IMR-90 (cell line): Measurements from ENCODE around the gene ZFP36L2. TPM values are rescaled to one million over a fixed set of nuclear protein-coding genes. Genes with fewer than 3 reads are reported as not detected.

Experiments used
- ATAC-seq: fragments of 200-7000 bp; cut with Tn5 transposase; 2 replicates; pipeline ENCODE4 v1.9.1; 2020; ENCODE audit warnings: low read depth, mild to moderate bottlenecking, moderate library complexity
- BruUV-seq: library from RNA; stranded (reverse); fragments of 400-500 nt; replicated peaks from 2 replicates; lab custom pipeline; 2021; lab: Mats Ljungman, UMichigan
- CTCF ChIA-PET: fragments of 300-600 bp; formaldehyde crosslinking; extraction: SDS; loops from one replicate; lab custom pipeline; 2021; ENCODE audit warnings: antibody characterized with exemption; lab: Yijun Ruan, JAX
- POLR2A ChIA-PET: fragments of 300-600 bp; sonication (Branson Sonifier 250); formaldehyde crosslinking; loops from one replicate; lab custom pipeline; 2022; ENCODE audit warnings: antibody characterized with exemption; ENCODE audit not compliant: unreplicated experiment; lab: Charles Lee
- DNase-seq: peaks from one replicate; pipeline ENCODE4 v3.0.0; 2013
- H2AFZ ChIP-seq: replicated peaks from 2 replicates; pipeline ENCODE3; 2013; ENCODE audit warnings: low read length, mild to moderate bottlenecking; ENCODE audit not compliant: poor library complexity
- H2AK5ac ChIP-seq: 2 replicates; pipeline ENCODE4 v1.6.1; 2013; ENCODE audit warnings: low read depth, low read length, inconsistent platforms
- H2AK9ac ChIP-seq: replicated peaks from 2 replicates; pipeline ENCODE3; 2013; ENCODE audit warnings: mild to moderate bottlenecking, low read depth, low read length, moderate library complexity; ENCODE audit not compliant: poor library complexity
- H2BK120ac ChIP-seq: 2 replicates; pipeline ENCODE4 v1.6.1; 2013; ENCODE audit warnings: low read depth, low read length, inconsistent platforms
- H2BK15ac ChIP-seq: 3 replicates; pipeline ENCODE4 v1.6.1; 2013; ENCODE audit warnings: low read depth, low read length, inconsistent platforms
- H2BK20ac ChIP-seq: 2 replicates; pipeline ENCODE4 v1.6.1; 2013; ENCODE audit warnings: low read depth, mild to moderate bottlenecking, inconsistent platforms, low read length, moderate library complexity
- H2BK5ac ChIP-seq: 2 replicates; pipeline ENCODE4 v1.6.1; 2013; ENCODE audit warnings: mild to moderate bottlenecking, low read depth, low read length, inconsistent platforms; ENCODE audit not compliant: poor library complexity, severe bottlenecking
- H3K14ac ChIP-seq: replicated peaks from 2 replicates; pipeline ENCODE4 v1.6.1; 2013; ENCODE audit warnings: low read depth, low read length, inconsistent platforms
- H3K18ac ChIP-seq: 2 replicates; pipeline ENCODE4 v1.6.1; 2013; ENCODE audit warnings: low read depth, low read length, control low read depth
- H3K23ac ChIP-seq: 2 replicates; pipeline ENCODE4 v1.6.1; 2013; ENCODE audit warnings: low read depth, low read length, inconsistent platforms
- H3K27ac ChIP-seq: 2 replicates; pipeline ENCODE4 v1.5.1; 2013; ENCODE audit warnings: mild to moderate bottlenecking, control low read depth, low read length; ENCODE audit not compliant: insufficient read depth
- H3K27me3 ChIP-seq: 2 replicates; pipeline ENCODE4 v1.6.1; 2013; ENCODE audit warnings: low read length; ENCODE audit not compliant: control insufficient read depth, insufficient read depth
- H3K36me3 ChIP-seq: 2 replicates; pipeline ENCODE4 v1.6.1; 2013; ENCODE audit warnings: low read length, mixed read lengths; ENCODE audit not compliant: control insufficient read depth, insufficient read depth
- H3K4ac ChIP-seq: 2 replicates; pipeline ENCODE4 v1.6.1; 2013; ENCODE audit warnings: low read depth, low read length, inconsistent platforms
- H3K4me1 ChIP-seq: 2 replicates; pipeline ENCODE4 v1.6.1; 2013; ENCODE audit warnings: low read length, mixed read lengths; ENCODE audit not compliant: control insufficient read depth, insufficient read depth
- H3K4me2 ChIP-seq: 2 replicates; pipeline ENCODE4 v1.6.1; 2013; ENCODE audit warnings: low read depth, mild to moderate bottlenecking, control low read depth, low read length, moderate library complexity
- H3K4me3 ChIP-seq: 2 replicates; pipeline ENCODE4 v1.5.1; 2013; ENCODE audit warnings: low read depth, mild to moderate bottlenecking, control low read depth, low read length, moderate library complexity; ENCODE audit not compliant: insufficient read depth
- H3K56ac ChIP-seq: 2 replicates; pipeline ENCODE4 v1.6.1; 2013; ENCODE audit warnings: low read length, inconsistent platforms; ENCODE audit not compliant: insufficient read depth; ENCODE audit errors: extremely low read depth
- H3K79me1 ChIP-seq, 2 experiments: 2 replicates each; pipeline ENCODE4 v1.6.1; 2013; ENCODE audit warnings: low read length in 2 of 2, inconsistent platforms in 1 of 2, low read depth in 1 of 2
- H3K9ac ChIP-seq: 2 replicates; pipeline ENCODE4 v1.6.1; 2013; ENCODE audit warnings: low read depth, low read length, control low read depth
- H3K9me1 ChIP-seq: 2 replicates; pipeline ENCODE4 v1.6.1; 2013; ENCODE audit warnings: low read length, inconsistent platforms; ENCODE audit not compliant: insufficient read depth
- H3K9me3 ChIP-seq: 2 replicates; pipeline ENCODE4 v1.6.1; 2013; ENCODE audit warnings: low read length; ENCODE audit not compliant: control insufficient read depth, insufficient read depth
- H4K20me1 ChIP-seq: 2 replicates; pipeline ENCODE4 v1.6.1; 2013; ENCODE audit warnings: low read length, inconsistent platforms; ENCODE audit not compliant: insufficient read depth
- H4K5ac ChIP-seq: 2 replicates; pipeline ENCODE4 v1.6.1; 2013; ENCODE audit warnings: mild to moderate bottlenecking, low read depth, low read length, control low read depth
- H4K8ac ChIP-seq, 2 experiments: 2 replicates each; pipeline ENCODE4 v1.6.1; 2013; ENCODE audit warnings: low read depth in 2 of 2, low read length in 2 of 2, control low read depth in 1 of 2, inconsistent platforms in 1 of 2
- H4K91ac ChIP-seq: 2 replicates; pipeline ENCODE4 v1.6.1; 2013; ENCODE audit warnings: low read depth, low read length, inconsistent platforms; ENCODE audit not compliant: insufficient read depth
- CEBPB ChIP-seq: IDR thresholded peaks from 2 replicates; pipeline ENCODE4 v1.6.1; 2012; ENCODE audit warnings: low read depth, low read length, improper control_type of control experiment
- MAFK ChIP-seq: IDR thresholded peaks from 2 replicates; pipeline ENCODE4 v1.6.1; 2012; ENCODE audit warnings: low read depth, low read length, improper control_type of control experiment
- MXI1 ChIP-seq: IDR thresholded peaks from 2 replicates; pipeline ENCODE4 v1.6.1; 2012; ENCODE audit warnings: low read depth, mild to moderate bottlenecking, low read length, moderate library complexity, borderline replicate concordance
- NFE2L2 ChIP-seq: fragments of 150-350 bp; IDR thresholded peaks from 2 replicates; pipeline ENCODE4 v1.6.1; 2016; ENCODE audit warnings: low read depth, mild to moderate bottlenecking, low read length
- POLR2A ChIP-seq: IDR thresholded peaks from 2 replicates; pipeline ENCODE4 v1.6.1; 2012; ENCODE audit warnings: mild to moderate bottlenecking, low read depth, low read length
- RAD21 ChIP-seq: IDR thresholded peaks from 2 replicates; pipeline ENCODE4 v1.6.1; 2012; ENCODE audit warnings: low read length, improper control_type of control experiment
- RCOR1 ChIP-seq: IDR thresholded peaks from 2 replicates; pipeline ENCODE4 v1.6.1; 2012; ENCODE audit warnings: mild to moderate bottlenecking, low read length, improper control_type of control experiment; ENCODE audit not compliant: insufficient replicate concordance
- RFX5 ChIP-seq: IDR thresholded peaks from 2 replicates; pipeline ENCODE4 v1.8.0; 2012; ENCODE audit warnings: low read depth, mild to moderate bottlenecking, low read length, moderate library complexity
- SMC3 ChIP-seq: fragments of 150-350 bp; IDR thresholded peaks from 2 replicates; pipeline ENCODE4 v1.6.1; 2016; ENCODE audit warnings: low read depth, mild to moderate bottlenecking, antibody characterized with exemption, low read length, moderate library complexity
- WGBS, 2 experiments: methylation state at CpG; one replicate each; pipeline versions ENCODE4 v1.1.5 to v1.1.7; 2013; ENCODE audit warnings: missing lambda C conversion rate in 2 of 2; ENCODE audit not compliant: insufficient read length in 1 of 2; ENCODE audit errors: extremely low coverage in 2 of 2; 5-methylcytosine and 5-hydroxymethylcytosine counted together
- dilution Hi-C: fragments of 300-500 bp; cut with HindIII; formaldehyde crosslinking; loops from one replicate; pipeline ENCODE4 v1.14.3; 2018; ENCODE audit warnings: low sequenced_read_pairs; ENCODE audit not compliant: unreplicated experiment
- in situ Hi-C: fragments of 300-500 bp; cut with MboI; formaldehyde crosslinking; loops from 3 replicates; pipeline ENCODE4 v1.14.3; 2019; ENCODE audit warnings: low sequenced_read_pairs, inconsistent platforms, mixed read lengths
- intact Hi-C: fragments of 100-400 bp; cut with micrococcal nuclease; formaldehyde crosslinking; loops from 2 replicates; pipeline ENCODE4 v1.10.0; 2022
- polyA plus RNA-seq, 3 experiments: library from polyadenylated mRNA; depleted of rRNA; stranded (reverse); fragments of >200 nt; gene quantifications; 2 replicates each; pipeline ENCODE4 v1.2.3, GENCODE V29; 2012; ENCODE audit warnings: low replicate concordance in 1 of 3
- total RNA-seq: library from RNA; depleted of rRNA; stranded (reverse); fragments of >200 nt; gene quantifications from 2 replicates; pipeline ENCODE4 v1.2.3, GENCODE V29; 2012
- TF ChIP-seq, protein P1 (sequence below): conservative IDR thresholded peaks from 2 replicates; pipeline ENCODE4 v1.5.1; 2012; ENCODE audit warnings: mild to moderate bottlenecking, low read depth, low read length, improper control_type of control experiment
- TF ChIP-seq, protein P2 (sequence below): fragments of 150-350 bp; IDR thresholded peaks from 2 replicates; pipeline ENCODE4 v1.6.1; 2016; ENCODE audit warnings: low read depth, mild to moderate bottlenecking, low read length, moderate library complexity, borderline replicate concordance
- TF ChIP-seq, protein P3 (sequence below): fragments of 150-350 bp; IDR thresholded peaks from 2 replicates; pipeline ENCODE4 v1.6.1; 2017; ENCODE audit warnings: mild to moderate bottlenecking, antibody characterized with exemption, low read length, low read depth

ZFP36L2 gene
- total and polyA plus RNA-seq, 2 of the 4 experiments (the other 2 are of a cell fraction), result 1.8 to 20.1 TPM

DNA sequence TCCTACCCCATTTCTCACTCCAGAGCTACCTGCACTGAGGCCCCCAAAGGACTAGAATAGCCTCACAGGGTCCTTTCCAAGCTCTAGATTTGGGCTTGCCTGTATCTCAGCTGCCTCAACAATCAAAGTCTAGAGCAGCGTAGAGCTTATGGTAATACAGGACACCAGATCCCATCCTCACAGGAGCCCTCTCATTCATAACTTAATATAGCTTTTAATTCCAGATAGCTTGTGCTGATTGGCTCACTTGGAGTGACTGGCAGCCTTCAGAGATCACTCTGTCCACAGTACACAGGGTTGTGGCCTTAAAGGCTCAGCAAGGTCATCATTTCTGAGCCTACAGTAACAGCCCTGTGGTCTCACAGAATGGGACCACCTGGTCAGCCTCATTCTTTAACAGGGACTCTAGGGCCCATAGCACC is 51.4 kb downstream of the ZFP36L2 start:
- ChIA-PET CTCF (no interaction called here), POLR2A (no interaction called here)
- WGBS, 2 experiments, result no CpG with 5 or more reads among the region's 1 CpG
- no peak overlapping the region for H3K4ac ChIP-seq
- no peak overlapping the region for H2BK5ac ChIP-seq
- intact Hi-C loops (loop anchor here (5.0 kb wide), 1 partner anchor 42 kb away; no protein-coding TSS in a partner anchor), dilution Hi-C loops (no loop called here), in situ Hi-C loops (no loop called here)
- H2BK20ac ChIP-seq, result no peak overlapping the region
- H2BK120ac ChIP-seq, result no peak overlapping the region
- no peak overlapping the region for H2AK9ac ChIP-seq
- H4K5ac ChIP-seq, result no peak overlapping the region
- no peak overlapping the region for H3K9ac ChIP-seq
- H2AFZ ChIP-seq, result no peak overlapping the region
- H3K23ac ChIP-seq, result no peak overlapping the region
- H3K27ac ChIP-seq, result no peak overlapping the region
- H4K91ac ChIP-seq, result no peak overlapping the region
- no peaks in the 10 kb centered on the region for H3K27me3 ChIP-seq
- H3K4me2 ChIP-seq, result no peak overlapping the region
- DNase-seq, result peak; percentile 45
- no TSS peak for BruUV-seq
- TF ChIP-seq MXI1, result no peak
- TF ChIP-seq MAFK, result no peak
- TF ChIP-seq POLR2A, result no peak
- TF ChIP-seq, protein P1, sequence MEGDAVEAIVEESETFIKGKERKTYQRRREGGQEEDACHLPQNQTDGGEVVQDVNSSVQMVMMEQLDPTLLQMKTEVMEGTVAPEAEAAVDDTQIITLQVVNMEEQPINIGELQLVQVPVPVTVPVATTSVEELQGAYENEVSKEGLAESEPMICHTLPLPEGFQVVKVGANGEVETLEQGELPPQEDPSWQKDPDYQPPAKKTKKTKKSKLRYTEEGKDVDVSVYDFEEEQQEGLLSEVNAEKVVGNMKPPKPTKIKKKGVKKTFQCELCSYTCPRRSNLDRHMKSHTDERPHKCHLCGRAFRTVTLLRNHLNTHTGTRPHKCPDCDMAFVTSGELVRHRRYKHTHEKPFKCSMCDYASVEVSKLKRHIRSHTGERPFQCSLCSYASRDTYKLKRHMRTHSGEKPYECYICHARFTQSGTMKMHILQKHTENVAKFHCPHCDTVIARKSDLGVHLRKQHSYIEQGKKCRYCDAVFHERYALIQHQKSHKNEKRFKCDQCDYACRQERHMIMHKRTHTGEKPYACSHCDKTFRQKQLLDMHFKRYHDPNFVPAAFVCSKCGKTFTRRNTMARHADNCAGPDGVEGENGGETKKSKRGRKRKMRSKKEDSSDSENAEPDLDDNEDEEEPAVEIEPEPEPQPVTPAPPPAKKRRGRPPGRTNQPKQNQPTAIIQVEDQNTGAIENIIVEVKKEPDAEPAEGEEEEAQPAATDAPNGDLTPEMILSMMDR, result no peak
- TF ChIP-seq, protein P2, sequence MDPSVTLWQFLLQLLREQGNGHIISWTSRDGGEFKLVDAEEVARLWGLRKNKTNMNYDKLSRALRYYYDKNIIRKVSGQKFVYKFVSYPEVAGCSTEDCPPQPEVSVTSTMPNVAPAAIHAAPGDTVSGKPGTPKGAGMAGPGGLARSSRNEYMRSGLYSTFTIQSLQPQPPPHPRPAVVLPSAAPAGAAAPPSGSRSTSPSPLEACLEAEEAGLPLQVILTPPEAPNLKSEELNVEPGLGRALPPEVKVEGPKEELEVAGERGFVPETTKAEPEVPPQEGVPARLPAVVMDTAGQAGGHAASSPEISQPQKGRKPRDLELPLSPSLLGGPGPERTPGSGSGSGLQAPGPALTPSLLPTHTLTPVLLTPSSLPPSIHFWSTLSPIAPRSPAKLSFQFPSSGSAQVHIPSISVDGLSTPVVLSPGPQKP, result no peak
- TF ChIP-seq NFE2L2, result no peak
- TF ChIP-seq, protein P3, sequence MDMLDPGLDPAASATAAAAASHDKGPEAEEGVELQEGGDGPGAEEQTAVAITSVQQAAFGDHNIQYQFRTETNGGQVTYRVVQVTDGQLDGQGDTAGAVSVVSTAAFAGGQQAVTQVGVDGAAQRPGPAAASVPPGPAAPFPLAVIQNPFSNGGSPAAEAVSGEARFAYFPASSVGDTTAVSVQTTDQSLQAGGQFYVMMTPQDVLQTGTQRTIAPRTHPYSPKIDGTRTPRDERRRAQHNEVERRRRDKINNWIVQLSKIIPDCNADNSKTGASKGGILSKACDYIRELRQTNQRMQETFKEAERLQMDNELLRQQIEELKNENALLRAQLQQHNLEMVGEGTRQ, result no peak
- no peak for TF ChIP-seq SMC3
- no peak for TF ChIP-seq RFX5
- TF ChIP-seq RCOR1, result no peak
- TF ChIP-seq CEBPB, result no peak
- TF ChIP-seq RAD21, result no peak
- no peak overlapping the region for H3K4me3 ChIP-seq
- no peak overlapping the region for H3K56ac ChIP-seq
- no peaks in the 10 kb centered on the region for H3K79me1 ChIP-seq
- H3K36me3 ChIP-seq, result no peaks in the 10 kb centered on the region
- H3K14ac ChIP-seq, result no peak overlapping the region
- no peaks in the 10 kb centered on the region for H4K20me1 ChIP-seq
- no peak overlapping the region for H2BK15ac ChIP-seq
- H3K4me1 ChIP-seq, result peaks cover 14% of the 10 kb centered on the region
- ATAC-seq, result no peak
- H2AK5ac ChIP-seq, result no peak overlapping the region
- H3K9me1 ChIP-seq, result 0 out of 2 replicates have a peak, but pooled peaks cover 7% of the 10 kb centered on the region
- H3K9me3 ChIP-seq, result peaks cover 20% of the 10 kb centered on the region
- H3K18ac ChIP-seq, result no peak overlapping the region
- no peak overlapping the region for H4K8ac ChIP-seq
